HG03060 (cell line): Measurements from ENCODE around the gene FBXO24.
"Not testable (repeated sequence)": the region's sequence is repeated elsewhere in the genome, so short reads cannot be mapped to it uniquely, and the experiment has no call there.

Source experiments
- ATAC-seq: cut with Tn5 transposase; IDR thresholded peaks from one replicate; pipeline ENCODE4 v1.9.1; 2021; ENCODE audit warnings: low read depth, moderate number of reproducible peaks; ENCODE audit not compliant: unreplicated experiment

FBXO24 gene

GRCh38 chr7:100586266-100587025, at the start of gene FBXO24:
Gene FBXO24, plus strand, starts transcription at chr7:100586328. Its CDS starts 298 bp downstream, at chr7:100586626.
- ATAC-seq, result peak; percentile 76

- ATAC-seq, result not testable (repeated sequence)
These were observed 49.4 kb upstream of the FBXO24 start for GRCh38 chr7:100536695-100537094.

- ATAC-seq, result no peak
These were observed 47.8 kb upstream of the FBXO24 start for GRCh38 chr7:100538348-100538653.

- ATAC-seq, result peak; percentile 79
These were observed 47.3 kb upstream of the FBXO24 start, which contains the start of gene AGFG2 for GRCh38 chr7:100538654-100539435. Gene AGFG2, plus strand, starts transcription at chr7:100539203. Its CDS starts 144 bp downstream, at chr7:100539347.

GRCh38 chr7:100539436-100540006, 46.6 kb upstream of the FBXO24 start:
- ATAC-seq, result no peak

GRCh38 chr7:100540073-100540723, 45.9 kb upstream of the FBXO24 start:
- no peak for ATAC-seq

GRCh38 chr7:100541309-100541708, 44.8 kb upstream of the FBXO24 start:
- ATAC-seq, result not testable (repeated sequence)

GRCh38 chr7:100543586-100543985, 42.5 kb upstream of the FBXO24 start:
- ATAC-seq, result no peak

GRCh38 chr7:100544386-100544785, 41.7 kb upstream of the FBXO24 start:
- ATAC-seq, result no peak

GRCh38 chr7:100544967-100545359, 41.2 kb upstream of the FBXO24 start:
- no peak for ATAC-seq

GRCh38 chr7:100545360-100546128, 40.6 kb upstream of the FBXO24 start:
- no peak for ATAC-seq

- ATAC-seq, result no peak
These were observed 39.8 kb upstream of the FBXO24 start for GRCh38 chr7:100546129-100546925.

- no peak for ATAC-seq
These were observed 39.0 kb upstream of the FBXO24 start for GRCh38 chr7:100546926-100547800.

- ATAC-seq, result no peak
These were observed 38.3 kb upstream of the FBXO24 start for GRCh38 chr7:100547872-100548271.

GRCh38 chr7:100548446-100548845, 37.7 kb upstream of the FBXO24 start:
- not testable (repeated sequence) for ATAC-seq

- no peak for ATAC-seq
These were observed 33.6 kb upstream of the FBXO24 start for GRCh38 chr7:100552532-100552931.

GRCh38 chr7:100553032-100553431, 33.1 kb upstream of the FBXO24 start:
- no peak for ATAC-seq

- no peak for ATAC-seq
These were observed 30.4 kb upstream of the FBXO24 start for GRCh38 chr7:100555701-100556100.
